ENCODE data around the gene FSTL4. TPM values are rescaled to one million over a fixed set of nuclear protein-coding genes. Genes with fewer than 3 reads are reported as not detected.

FSTL4 gene
- total and polyA plus RNA-seq, 4 donors: 0.42 TPM; not detected in 3

DNA sequence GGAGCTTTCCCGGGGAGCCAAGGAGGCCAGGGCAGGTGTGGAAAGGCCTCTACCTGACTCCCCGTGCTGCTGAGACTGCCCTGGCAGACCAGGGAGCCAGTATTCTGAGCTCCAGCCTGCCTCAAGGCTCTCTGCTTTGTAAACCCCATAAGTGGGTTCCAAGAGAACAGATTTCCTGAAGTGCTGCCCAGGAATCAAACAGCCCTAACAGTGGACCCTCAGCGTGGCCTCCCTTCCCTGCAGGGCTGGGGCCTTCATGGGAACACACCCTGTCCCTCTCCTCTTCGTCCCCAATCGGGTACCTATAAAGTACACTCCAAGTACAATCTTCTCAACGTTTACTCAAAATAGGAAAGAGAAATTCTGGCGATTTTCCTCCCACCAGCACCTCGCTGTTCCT is 252.5 kb downstream of the FSTL4 start:
- no peak for ATAC-seq (ENCODE audit: low FRiP score)
- no peaks in the 10 kb centered on the region for H3K36me3 ChIP-seq (ENCODE audit: control insufficient read depth in 1 of 2, insufficient read depth in 2 of 2, low read length in 1 of 2)
- no peaks in the 10 kb centered on the region for H3K9me3 ChIP-seq (ENCODE audit: control insufficient read depth, low read length)
- WGBS, 2 donors: 79 to 84% methylated on average over 8 of the region's 8 CpGs
- intact Hi-C loops (cut with DNase I): no loop called here
- no peak for DNase-seq
- H3K4me3 ChIP-seq (ENCODE audit: low read length in 2 of 2): no peak overlapping the region
- H3K27me3 ChIP-seq (ENCODE audit: control insufficient read depth in 1 of 2, insufficient read depth in 2 of 2, low read length in 1 of 2): no peaks in the 10 kb centered on the region
- no peak overlapping the region for H3K27ac ChIP-seq (ENCODE audit: low read depth in 1 of 2, low read length in 2 of 2)
- H3K4me1 ChIP-seq (ENCODE audit: control insufficient read depth in 1 of 2, insufficient read depth in 2 of 2, low read length in 2 of 2): no peaks in the 10 kb centered on the region

- ATAC-seq (ENCODE audit: low FRiP score): no peak
- 90 to 91% methylated on average over 11 to 12 of the region's 12 CpGs for whole genome bisulfite sequencing, 2 donors
- no peak for DNase-seq
- intact Hi-C loops (cut with DNase I): no loop called here
- Histone ChIP-seq H3K36me3 (ENCODE audit: control insufficient read depth in 1 of 2, insufficient read depth in 2 of 2, low read length in 1 of 2) (no peaks in the 10 kb centered on the region), H3K4me3 (ENCODE audit: low read length in 2 of 2) (no peak overlapping the region), H3K9me3 (ENCODE audit: control insufficient read depth, low read length) (no peaks in the 10 kb centered on the region), H3K4me1 (ENCODE audit: control insufficient read depth in 1 of 2, insufficient read depth in 2 of 2, low read length in 2 of 2) (no peaks in the 10 kb centered on the region), H3K27me3 (ENCODE audit: control insufficient read depth in 1 of 2, insufficient read depth in 2 of 2, low read length in 1 of 2) (no peaks in the 10 kb centered on the region), H3K27ac (ENCODE audit: low read depth in 1 of 2, low read length in 2 of 2) (no peak overlapping the region)
Observed at GRCh38 chr5:133358271-133358670, 254.1 kb downstream of the FSTL4 start.

- ATAC-seq (ENCODE audit: low FRiP score) (no peak), DNase-seq (no peak)
- Histone ChIP-seq H3K27me3 (ENCODE audit: control insufficient read depth in 1 of 2, insufficient read depth in 2 of 2, low read length in 1 of 2) (no peaks in the 10 kb centered on the region), H3K36me3 (ENCODE audit: control insufficient read depth in 1 of 2, insufficient read depth in 2 of 2, low read length in 1 of 2) (no peaks in the 10 kb centered on the region), H3K4me1 (ENCODE audit: control insufficient read depth in 1 of 2, insufficient read depth in 2 of 2, low read length in 2 of 2) (no peaks in the 10 kb centered on the region), H3K4me3 (ENCODE audit: low read length in 2 of 2) (no peak overlapping the region), H3K9me3 (ENCODE audit: control insufficient read depth, low read length) (no peaks in the 10 kb centered on the region), H3K27ac (ENCODE audit: low read depth in 1 of 2, low read length in 2 of 2) (no peak overlapping the region)
- intact Hi-C loops (cut with DNase I): no loop called here
- WGBS, 2 donors: 90 to 94% methylated on average over 4 of the region's 4 CpGs
Observed at GRCh38 chr5:133357758-133358157, 254.6 kb downstream of the FSTL4 start.

DNA sequence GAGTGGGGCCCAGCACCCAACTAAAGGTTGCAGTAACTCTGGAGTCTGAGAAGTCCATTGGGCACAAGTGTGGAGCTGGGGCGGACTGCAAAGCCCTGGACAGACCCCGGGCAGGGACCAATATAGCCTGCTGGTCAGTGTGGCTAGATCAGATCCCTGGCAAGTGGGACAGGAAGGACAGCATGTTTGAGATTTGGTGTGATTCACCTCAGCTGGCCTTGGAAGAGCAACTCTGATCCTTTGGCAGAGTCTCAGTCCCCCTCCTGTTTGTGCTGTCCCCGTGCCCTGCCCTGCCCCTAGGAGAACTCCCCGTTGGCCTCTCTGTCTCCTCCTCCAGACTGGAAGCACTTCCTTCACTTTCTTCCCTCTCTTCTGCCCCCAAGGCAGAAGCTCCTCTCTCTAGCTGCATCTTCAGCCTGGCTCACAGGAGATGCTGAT is 255.3 kb downstream of the FSTL4 start:
- Histone ChIP-seq H3K27ac (ENCODE audit: low read depth in 1 of 2, low read length in 2 of 2) (no peak overlapping the region), H3K4me1 (ENCODE audit: control insufficient read depth in 1 of 2, insufficient read depth in 2 of 2, low read length in 2 of 2) (no peaks in the 10 kb centered on the region), H3K27me3 (ENCODE audit: control insufficient read depth in 1 of 2, insufficient read depth in 2 of 2, low read length in 1 of 2) (no peaks in the 10 kb centered on the region), H3K36me3 (ENCODE audit: control insufficient read depth in 1 of 2, insufficient read depth in 2 of 2, low read length in 1 of 2) (no peaks in the 10 kb centered on the region), H3K4me3 (ENCODE audit: low read length in 2 of 2) (no peak overlapping the region), H3K9me3 (ENCODE audit: control insufficient read depth, low read length) (no peaks in the 10 kb centered on the region)
- intact Hi-C loops (cut with DNase I): no loop called here
- no peak for DNase-seq
- ATAC-seq (ENCODE audit: low FRiP score): no peak
- WGBS, 2 donors: 72 to 76% methylated on average over 4 of the region's 4 CpGs

DNA sequence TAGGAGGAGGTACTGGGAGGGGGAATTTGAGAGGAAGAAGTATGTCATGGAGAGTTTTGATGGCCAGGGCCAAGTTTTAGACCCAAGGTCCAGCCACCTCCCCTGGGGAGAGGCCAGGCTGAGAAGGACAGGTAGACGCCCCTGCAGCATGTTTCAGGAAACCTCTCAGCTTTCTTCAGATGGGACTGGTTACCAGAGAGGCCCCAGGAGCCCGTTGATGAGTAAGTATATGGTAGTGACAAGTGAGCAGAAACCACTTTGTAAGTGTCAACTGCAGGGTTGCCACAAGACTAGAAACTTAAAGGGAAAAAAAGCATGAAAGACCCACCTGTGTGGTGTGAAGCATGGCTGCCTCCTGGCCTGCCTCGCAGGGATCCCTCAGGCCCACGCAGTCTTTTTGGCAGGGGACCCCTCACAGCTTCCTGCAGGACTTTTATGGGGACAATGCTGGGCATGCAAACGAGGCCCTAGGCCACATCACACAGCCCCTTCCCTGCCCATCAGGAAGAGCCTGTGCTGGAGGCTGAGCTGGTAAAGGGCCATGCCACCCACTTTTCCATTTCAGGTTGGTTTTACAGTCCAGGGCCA is 255.9 kb downstream of the FSTL4 start:
- no peaks in the 10 kb centered on the region for H3K36me3 ChIP-seq (ENCODE audit: control insufficient read depth in 1 of 2, insufficient read depth in 2 of 2, low read length in 1 of 2)
- ATAC-seq (ENCODE audit: low FRiP score) (no peak), DNase-seq (no peak)
- H3K4me1 ChIP-seq (ENCODE audit: control insufficient read depth in 1 of 2, insufficient read depth in 2 of 2, low read length in 2 of 2): no peaks in the 10 kb centered on the region
- no peak overlapping the region for H3K27ac ChIP-seq (ENCODE audit: low read depth in 1 of 2, low read length in 2 of 2)
- H3K27me3 ChIP-seq (ENCODE audit: control insufficient read depth in 1 of 2, insufficient read depth in 2 of 2, low read length in 1 of 2): no peaks in the 10 kb centered on the region
- intact Hi-C loops (cut with DNase I): no loop called here
- 86 to 88% methylated on average over 5 of the region's 5 CpGs for WGBS, 2 donors
- H3K4me3 ChIP-seq (ENCODE audit: low read length in 2 of 2): no peak overlapping the region
- H3K9me3 ChIP-seq (ENCODE audit: control insufficient read depth, low read length): no peaks in the 10 kb centered on the region

GRCh38 chr5:133354323-133355185 is 257.8 kb downstream of the FSTL4 start:
- intact Hi-C loops (cut with DNase I): no loop called here
- no peaks in the 10 kb centered on the region for H3K27me3 ChIP-seq (ENCODE audit: control insufficient read depth in 1 of 2, insufficient read depth in 2 of 2, low read length in 1 of 2)
- H3K27ac ChIP-seq (ENCODE audit: low read depth in 1 of 2, low read length in 2 of 2): no peak overlapping the region
- H3K4me1 ChIP-seq (ENCODE audit: control insufficient read depth in 1 of 2, insufficient read depth in 2 of 2, low read length in 2 of 2): no peaks in the 10 kb centered on the region
- WGBS, 2 donors: 87 to 89% methylated on average over 9 of the region's 9 CpGs
- H3K36me3 ChIP-seq (ENCODE audit: control insufficient read depth in 1 of 2, insufficient read depth in 2 of 2, low read length in 1 of 2): no peaks in the 10 kb centered on the region
- ATAC-seq (ENCODE audit: low FRiP score) (no peak), DNase-seq (no peak)
- no peak overlapping the region for H3K4me3 ChIP-seq (ENCODE audit: low read length in 2 of 2)
- no peaks in the 10 kb centered on the region for H3K9me3 ChIP-seq (ENCODE audit: control insufficient read depth, low read length)

DNA sequence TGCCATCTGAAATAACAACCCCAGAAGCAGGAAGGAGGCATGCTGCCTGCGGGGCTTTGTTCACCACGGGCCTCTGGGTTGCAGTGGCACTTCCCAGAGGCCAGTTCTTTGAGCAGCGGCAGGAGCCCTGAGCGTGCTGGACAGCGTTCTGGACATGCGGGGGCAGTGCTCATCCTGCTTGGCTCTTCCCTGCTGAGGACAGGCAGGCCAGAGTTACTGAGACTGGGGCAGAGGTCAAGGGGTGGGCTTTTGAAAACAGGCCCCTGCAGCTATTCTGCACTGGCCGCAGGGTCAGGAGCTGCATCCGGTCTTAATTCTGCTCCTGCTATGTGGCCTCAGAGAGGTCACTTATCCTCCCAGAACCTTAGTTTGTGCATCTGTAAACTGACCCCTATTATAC is 258.6 kb downstream of the FSTL4 start:
- Histone ChIP-seq H3K4me3 (ENCODE audit: low read length in 2 of 2) (no peak overlapping the region), H3K4me1 (ENCODE audit: control insufficient read depth in 1 of 2, insufficient read depth in 2 of 2, low read length in 2 of 2) (no peaks in the 10 kb centered on the region), H3K9me3 (ENCODE audit: control insufficient read depth, low read length) (no peaks in the 10 kb centered on the region), H3K27me3 (ENCODE audit: control insufficient read depth in 1 of 2, insufficient read depth in 2 of 2, low read length in 1 of 2) (no peaks in the 10 kb centered on the region), H3K27ac (ENCODE audit: low read depth in 1 of 2, low read length in 2 of 2) (no peak overlapping the region), H3K36me3 (ENCODE audit: control insufficient read depth in 1 of 2, insufficient read depth in 2 of 2, low read length in 1 of 2) (no peaks in the 10 kb centered on the region)
- intact Hi-C loops (cut with DNase I): no loop called here
- no peak for ATAC-seq (ENCODE audit: low FRiP score)
- no peak for DNase-seq
- 46 to 48% methylated on average over 8 of the region's 8 CpGs for WGBS, 2 donors

GRCh38 chr5:133348406-133348805 is 263.9 kb downstream of the FSTL4 start:
- no peak for DNase-seq
- 93 to 95% methylated on average over 4 of the region's 4 CpGs for WGBS, 2 donors
- intact Hi-C loops (cut with DNase I): no loop called here

DNA sequence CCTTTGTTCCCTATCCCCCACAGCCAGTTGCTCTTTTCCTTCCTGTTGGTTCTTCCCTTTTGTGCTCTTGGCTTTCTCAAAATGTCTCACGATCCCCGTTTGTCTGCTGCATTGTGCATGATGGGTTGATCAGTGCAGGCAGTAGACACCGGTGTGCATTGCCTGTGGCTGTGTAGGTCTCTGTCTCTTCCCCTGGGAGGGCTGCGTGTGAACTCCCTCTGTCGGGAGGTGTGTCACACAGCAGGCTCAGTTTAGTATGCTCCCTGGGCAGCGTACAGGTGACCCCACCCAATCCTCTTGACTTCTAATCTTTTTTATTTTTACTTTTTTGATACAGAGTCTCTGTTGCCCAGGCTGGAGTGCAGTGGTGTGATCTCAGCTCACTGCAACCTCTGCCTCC is 265.3 kb downstream of the FSTL4 start:
- 65 to 72% methylated on average over 6 of the region's 6 CpGs for WGBS, 2 donors
- Histone ChIP-seq H3K9me3 (ENCODE audit: control insufficient read depth, low read length) (no peaks in the 10 kb centered on the region), H3K36me3 (ENCODE audit: control insufficient read depth in 1 of 2, insufficient read depth in 2 of 2, low read length in 1 of 2) (no peaks in the 10 kb centered on the region), H3K27ac (ENCODE audit: low read depth in 1 of 2, low read length in 2 of 2) (no peak overlapping the region), H3K4me3 (ENCODE audit: low read length in 2 of 2) (no peak overlapping the region), H3K27me3 (ENCODE audit: control insufficient read depth in 1 of 2, insufficient read depth in 2 of 2, low read length in 1 of 2) (no peaks in the 10 kb centered on the region), H3K4me1 (ENCODE audit: control insufficient read depth in 1 of 2, insufficient read depth in 2 of 2, low read length in 2 of 2) (no peaks in the 10 kb centered on the region)
- intact Hi-C loops (cut with DNase I): no loop called here
- ATAC-seq (ENCODE audit: low FRiP score): no peak
- no peak for DNase-seq

More at GRCh38 chr5:133348406-133348805, 263.9 kb downstream of the FSTL4 start:
- ATAC-seq (ENCODE audit: low FRiP score): no peak
- Histone ChIP-seq H3K27ac (ENCODE audit: low read depth in 1 of 2, low read length in 2 of 2) (no peak overlapping the region), H3K9me3 (ENCODE audit: control insufficient read depth, low read length) (no peaks in the 10 kb centered on the region), H3K27me3 (ENCODE audit: control insufficient read depth in 1 of 2, insufficient read depth in 2 of 2, low read length in 1 of 2) (no peaks in the 10 kb centered on the region), H3K4me3 (ENCODE audit: low read length in 2 of 2) (no peak overlapping the region), H3K36me3 (ENCODE audit: control insufficient read depth in 1 of 2, insufficient read depth in 2 of 2, low read length in 1 of 2) (no peaks in the 10 kb centered on the region), H3K4me1 (ENCODE audit: control insufficient read depth in 1 of 2, insufficient read depth in 2 of 2, low read length in 2 of 2) (no peaks in the 10 kb centered on the region)
